Neural cell (in vitro differentiated cells): Measurements from ENCODE around the gene LHX5. TPM values are rescaled to one million over a fixed set of nuclear protein-coding genes. Genes with fewer than 3 reads are reported as not detected.

Experiments
- H2AFZ ChIP-seq: fragments of 200-600, 300-800 bp; sonication (generic), shearing (Covaris generic); 2 replicates; pipeline ENCODE4 v1.6.0; 2014; ENCODE audit warnings: low read depth, mild to moderate bottlenecking, antibody characterized with exemption, low read length, moderate library complexity
- H3F3A ChIP-seq: fragments of 200-600 bp; shearing (Covaris generic); 2 replicates; pipeline ENCODE4 v1.6.1; 2016; ENCODE audit warnings: mild to moderate bottlenecking, moderate library complexity, mixed read lengths, antibody characterized with exemption, low read length; ENCODE audit not compliant: insufficient read depth, poor library complexity, severe bottlenecking
- H3K27ac ChIP-seq: fragments of 200-600, 300-800 bp; sonication (generic), shearing (Covaris generic); 2 replicates; pipeline ENCODE4 v1.5.1; 2014; ENCODE audit warnings: mild to moderate bottlenecking, low read length, moderate library complexity
- H3K27me3 ChIP-seq: fragments of 300-800, 200-600 bp; sonication (generic), shearing (Covaris generic); 2 replicates; pipeline ENCODE4 v1.6.0; 2014; ENCODE audit warnings: mild to moderate bottlenecking, low read depth, low read length, moderate library complexity; ENCODE audit not compliant: insufficient read depth
- H3K36me3 ChIP-seq: fragments of 300-800, 200-600 bp; sonication (generic), shearing (Covaris generic); 2 replicates; pipeline ENCODE4 v1.5.1; 2014; ENCODE audit warnings: mild to moderate bottlenecking, antibody characterized with exemption, low read length, moderate library complexity; ENCODE audit not compliant: insufficient read depth
- H3K4me2 ChIP-seq: fragments of 300-800, 200-600 bp; sonication (generic), shearing (Covaris generic); 2 replicates; pipeline ENCODE4 v1.6.0; 2014; ENCODE audit warnings: mild to moderate bottlenecking, low read length
- H3K4me3 ChIP-seq: fragments of 300-800, 200-600 bp; sonication (generic), shearing (Covaris generic); 2 replicates; pipeline ENCODE4 v1.5.1; 2014; ENCODE audit warnings: mild to moderate bottlenecking, low read length, moderate library complexity
- H3K79me2 ChIP-seq: fragments of 200-600 bp; shearing (Covaris generic); replicated peaks from 2 replicates; pipeline ENCODE4 v1.6.0; 2014; ENCODE audit warnings: mild to moderate bottlenecking, low read length, moderate library complexity; ENCODE audit not compliant: insufficient read depth
- H3K9ac ChIP-seq: fragments of 300-800, 200-600 bp; sonication (generic), shearing (Covaris generic); 2 replicates; pipeline ENCODE4 v1.6.1; 2016; ENCODE audit warnings: mild to moderate bottlenecking, low read length, mixed read lengths
- H3K9me2 ChIP-seq: fragments of 200-600 bp; shearing (Covaris generic); 2 replicates; pipeline ENCODE4 v1.6.1; 2016; ENCODE audit warnings: mild to moderate bottlenecking, low read length, mixed read lengths; ENCODE audit not compliant: insufficient read depth
- H3K9me3 ChIP-seq: fragments of 200-600, 300-800 bp; sonication (generic), shearing (Covaris generic); 2 replicates; pipeline ENCODE4 v1.6.1; 2016; ENCODE audit warnings: mild to moderate bottlenecking, mixed run types, low read length, moderate library complexity, mixed read lengths
- H4K20me1 ChIP-seq: fragments of 200-600 bp; shearing (Covaris generic); 2 replicates; pipeline ENCODE4 v1.6.1; 2016; ENCODE audit warnings: mild to moderate bottlenecking, mixed run types; ENCODE audit not compliant: insufficient read depth
- CTCF ChIP-seq: fragments of 450-650 bp; IDR thresholded peaks from 2 replicates; pipeline ENCODE4 v1.5.1; 2014; ENCODE audit warnings: antibody characterized with exemption, mild to moderate bottlenecking, moderate library complexity; ENCODE audit not compliant: poor library complexity, severe bottlenecking
- EP300 ChIP-seq: fragments of 450-650 bp; conservative IDR thresholded peaks from 2 replicates; pipeline ENCODE4 v1.6.1; 2014; ENCODE audit warnings: antibody characterized with exemption, mild to moderate bottlenecking, moderate library complexity; ENCODE audit not compliant: poor library complexity, severe bottlenecking
- EZH2 ChIP-seq: fragments of 200-600, 300-800 bp; shearing (Covaris generic), sonication (generic); IDR thresholded peaks from 2 replicates; pipeline ENCODE4 v1.6.1; 2014; ENCODE audit warnings: antibody characterized with exemption, low read length, borderline replicate concordance, mild to moderate bottlenecking; ENCODE audit not compliant: insufficient read depth, poor library complexity, severe bottlenecking
- MXI1 ChIP-seq: fragments of 450-650 bp; conservative IDR thresholded peaks from 2 replicates; pipeline ENCODE4 v1.6.1; 2014; ENCODE audit warnings: antibody characterized with exemption, mild to moderate bottlenecking; ENCODE audit not compliant: poor library complexity, severe bottlenecking
- POLR2AphosphoS5 ChIP-seq: IDR thresholded peaks from 2 replicates; pipeline ENCODE4 v1.6.1; 2012
- RAD21 ChIP-seq: fragments of 450-650 bp; conservative IDR thresholded peaks from 2 replicates; pipeline ENCODE4 v1.6.1; 2014; ENCODE audit warnings: antibody characterized with exemption, mild to moderate bottlenecking, moderate library complexity
- REST ChIP-seq: IDR thresholded peaks from 2 replicates; pipeline ENCODE4 v1.6.1; 2012; ENCODE audit warnings: borderline replicate concordance
- SMC3 ChIP-seq: fragments of 450-650 bp; conservative IDR thresholded peaks from 2 replicates; pipeline ENCODE4 v1.6.1; 2014; ENCODE audit warnings: antibody characterized with exemption, mild to moderate bottlenecking, moderate library complexity; ENCODE audit not compliant: poor library complexity
- TAF1 ChIP-seq: IDR thresholded peaks from 2 replicates; pipeline ENCODE4 v1.6.1; 2012; ENCODE audit warnings: low read depth
- polyA plus RNA-seq: library from polyadenylated mRNA; depleted of rRNA; stranded (reverse); fragments of >200 nt; gene quantifications from 2 replicates; pipeline ENCODE4 v1.2.3, GENCODE V29; 2014

LHX5 gene
- polyA plus RNA-seq, 1 donor from 2014 or later: 3.8 TPM

- Histone ChIP-seq H3K27me3 (no peaks in the 10 kb centered on the region), H3F3A (no peaks in the 10 kb centered on the region), H3K9me3 (no peaks in the 10 kb centered on the region), H3K27ac (no peak overlapping the region), H4K20me1 (no peaks in the 10 kb centered on the region), H3K9ac (no peak overlapping the region), H3K9me2 (no peaks in the 10 kb centered on the region), H3K4me3 (no peak overlapping the region), H3K4me2 (no peak overlapping the region), H2AFZ (no peak overlapping the region), H3K79me2 (no peaks in the 10 kb centered on the region), H3K36me3 (no peaks in the 10 kb centered on the region)
- TF ChIP-seq RAD21 (no peak), CTCF (no peak), EP300 (no peak), POLR2AphosphoS5 (no peak), REST (no peak), TAF1 (no peak), SMC3 (no peak), EZH2 (no peak), MXI1 (no peak)
Observed at GRCh38 chr12:113448873-113449272, 22.8 kb downstream of the LHX5 start.

DNA sequence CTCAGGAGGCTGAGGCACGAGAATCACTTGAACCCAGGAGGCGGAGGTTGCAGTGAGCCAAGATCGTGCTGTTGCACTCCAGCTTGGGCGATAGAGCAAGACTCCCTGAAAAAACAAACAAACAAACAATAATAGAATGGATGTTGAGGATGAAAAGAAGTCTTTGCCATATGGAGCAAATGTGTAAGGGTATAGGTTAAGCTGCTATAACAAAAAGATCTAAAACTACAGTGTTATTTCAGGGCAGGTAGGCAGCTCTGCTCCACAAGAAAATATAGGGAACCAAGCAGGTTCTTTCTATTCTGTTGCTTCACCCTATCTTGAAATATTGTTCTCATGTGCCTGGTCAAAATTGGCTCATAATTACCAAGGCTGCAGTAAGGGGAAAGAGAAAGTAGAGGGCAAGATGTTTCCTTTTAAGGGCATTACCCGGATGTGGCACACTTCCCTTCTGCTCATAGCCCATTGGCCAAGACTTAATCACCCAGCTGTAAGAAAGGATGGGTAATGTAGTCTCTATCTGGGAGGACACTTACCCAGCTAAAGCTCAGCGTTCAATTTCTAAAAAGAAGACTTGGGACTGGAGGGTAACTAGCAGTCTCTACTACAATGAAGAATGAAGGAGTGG, 26.0 kb downstream of the LHX5 start:
- no peak overlapping the region for H3K4me2 ChIP-seq
- no peak for TF ChIP-seq RAD21
- no peak for TF ChIP-seq EZH2
- no peaks in the 10 kb centered on the region for H3K27me3 ChIP-seq
- H3K27ac ChIP-seq: no peak overlapping the region
- no peak overlapping the region for H3K4me3 ChIP-seq
- H3K36me3 ChIP-seq: no peaks in the 10 kb centered on the region
- no peaks in the 10 kb centered on the region for H3F3A ChIP-seq
- H3K9me2 ChIP-seq: no peaks in the 10 kb centered on the region
- no peaks in the 10 kb centered on the region for H4K20me1 ChIP-seq
- no peaks in the 10 kb centered on the region for H3K79me2 ChIP-seq
- H2AFZ ChIP-seq: no peak overlapping the region
- H3K9ac ChIP-seq: no peak overlapping the region
- H3K9me3 ChIP-seq: no peaks in the 10 kb centered on the region

DNA sequence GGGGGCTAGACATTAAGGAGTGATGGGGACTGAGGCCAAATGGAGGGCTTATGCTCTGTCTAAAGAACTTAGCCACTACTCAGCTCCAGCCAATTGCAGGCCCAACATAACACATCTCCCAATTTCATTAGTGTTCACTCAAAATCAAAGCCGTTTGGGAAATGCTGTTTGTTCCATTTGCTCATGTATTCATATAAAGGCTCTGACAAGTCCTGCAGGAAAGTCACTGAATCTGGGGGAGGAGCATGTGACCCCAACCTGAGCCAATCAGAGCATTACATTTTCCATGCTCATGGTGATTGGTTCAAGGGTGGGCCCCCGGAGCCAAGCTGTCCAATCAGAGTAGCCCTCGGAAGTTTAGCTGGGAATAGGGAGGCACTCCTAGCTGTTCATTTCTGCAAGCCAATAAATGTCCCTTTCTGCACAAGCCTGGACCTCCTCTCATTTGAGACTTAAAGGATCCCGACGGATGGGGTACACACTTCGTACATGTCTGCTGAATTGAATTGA, 28.6 kb downstream of the LHX5 start:
- Histone ChIP-seq H3K4me3 (no peak overlapping the region), H3K4me2 (no peak overlapping the region), H3F3A (no peaks in the 10 kb centered on the region), H3K79me2 (no peaks in the 10 kb centered on the region), H3K36me3 (no peaks in the 10 kb centered on the region), H3K27me3 (no peaks in the 10 kb centered on the region), H3K9me2 (no peaks in the 10 kb centered on the region), H2AFZ (no peak overlapping the region), H3K9ac (no peak overlapping the region), H3K9me3 (no peaks in the 10 kb centered on the region), H4K20me1 (no peaks in the 10 kb centered on the region), H3K27ac (no peak overlapping the region)
- no peak for TF ChIP-seq MXI1
- TF ChIP-seq RAD21: no peak
- TF ChIP-seq TAF1: no peak
- no peak for TF ChIP-seq EZH2
- no peak for TF ChIP-seq REST
- TF ChIP-seq EP300: no peak
- TF ChIP-seq SMC3: no peak
- no peak for TF ChIP-seq CTCF
- TF ChIP-seq POLR2AphosphoS5: no peak
